ENCODE results near the gene CDKAL1.
A peak's percentile ranks its signal among the peaks of the same experiment; 100 is the strongest.

CDKAL1 gene

DNA sequence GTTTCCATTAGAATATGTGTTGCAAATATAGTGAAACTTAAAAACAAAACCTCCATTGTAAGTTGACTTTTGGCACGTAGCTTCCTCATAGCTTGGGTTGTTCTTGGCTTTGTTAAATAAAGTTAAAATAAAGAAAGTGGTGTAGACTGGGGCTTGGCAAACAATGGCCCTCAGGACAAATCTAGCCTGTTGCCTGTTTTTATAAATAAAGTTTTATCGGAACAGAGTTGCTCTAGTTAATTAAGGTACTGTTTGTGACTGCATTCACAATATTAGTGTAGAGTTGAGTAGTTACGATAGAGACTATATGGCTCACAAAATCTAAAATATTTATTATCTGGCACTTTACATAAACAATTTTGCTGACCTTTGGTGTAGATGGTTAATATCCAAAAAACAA is 168.8 kb downstream of the CDKAL1 start:
- Histone ChIP-seq H3K27me3 (no peaks in the 10 kb centered on the region), H3K4me3 (ENCODE audit: low read depth, low read length) (no peak overlapping the region), H3K9me3 (no peaks in the 10 kb centered on the region), H3K36me3 (no peaks in the 10 kb centered on the region), H3K4me1 (peaks cover 18% of the 10 kb centered on the region)
- TF ChIP-seq, protein P1, sequence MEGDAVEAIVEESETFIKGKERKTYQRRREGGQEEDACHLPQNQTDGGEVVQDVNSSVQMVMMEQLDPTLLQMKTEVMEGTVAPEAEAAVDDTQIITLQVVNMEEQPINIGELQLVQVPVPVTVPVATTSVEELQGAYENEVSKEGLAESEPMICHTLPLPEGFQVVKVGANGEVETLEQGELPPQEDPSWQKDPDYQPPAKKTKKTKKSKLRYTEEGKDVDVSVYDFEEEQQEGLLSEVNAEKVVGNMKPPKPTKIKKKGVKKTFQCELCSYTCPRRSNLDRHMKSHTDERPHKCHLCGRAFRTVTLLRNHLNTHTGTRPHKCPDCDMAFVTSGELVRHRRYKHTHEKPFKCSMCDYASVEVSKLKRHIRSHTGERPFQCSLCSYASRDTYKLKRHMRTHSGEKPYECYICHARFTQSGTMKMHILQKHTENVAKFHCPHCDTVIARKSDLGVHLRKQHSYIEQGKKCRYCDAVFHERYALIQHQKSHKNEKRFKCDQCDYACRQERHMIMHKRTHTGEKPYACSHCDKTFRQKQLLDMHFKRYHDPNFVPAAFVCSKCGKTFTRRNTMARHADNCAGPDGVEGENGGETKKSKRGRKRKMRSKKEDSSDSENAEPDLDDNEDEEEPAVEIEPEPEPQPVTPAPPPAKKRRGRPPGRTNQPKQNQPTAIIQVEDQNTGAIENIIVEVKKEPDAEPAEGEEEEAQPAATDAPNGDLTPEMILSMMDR (IDR thresholded peaks at IDR 0.05; ENCODE audit: low read depth, low read length) = no peak
- no peak for DNase-seq

DNA sequence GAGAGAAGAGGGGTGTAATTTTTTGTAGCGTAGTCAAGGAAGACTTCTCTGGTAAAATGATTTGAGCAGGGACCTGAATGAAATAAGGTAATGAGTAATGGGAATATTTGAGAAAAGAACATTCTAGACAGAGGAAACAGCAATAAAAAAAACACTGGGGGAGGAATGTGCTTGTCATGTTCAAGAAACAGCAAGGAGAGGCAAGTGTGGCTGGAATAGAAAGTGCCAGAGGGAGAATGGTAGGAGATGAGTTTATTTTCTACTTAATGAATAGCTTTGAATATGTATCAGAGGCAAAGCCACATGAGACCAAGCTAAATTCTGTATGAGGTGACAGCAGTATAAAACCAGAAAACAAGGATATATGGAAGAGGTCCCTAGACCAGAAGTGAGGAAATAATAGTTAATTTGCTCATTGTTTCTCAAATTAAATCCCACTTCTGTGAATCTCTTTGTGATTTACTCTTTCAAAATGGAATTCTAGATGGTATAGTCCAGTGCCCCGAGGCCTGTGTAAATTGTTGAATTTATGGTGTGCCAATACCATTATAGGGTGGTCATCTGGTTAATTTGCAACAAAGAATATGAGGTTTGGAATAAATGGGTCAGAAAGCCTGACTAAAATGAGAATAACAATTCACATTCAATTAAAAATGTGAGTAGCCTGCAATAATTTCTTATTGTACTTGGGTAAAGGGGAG is 170.2 kb downstream of the CDKAL1 start:
- H3K4me1 ChIP-seq = peaks cover 18% of the 10 kb centered on the region
- TF ChIP-seq, protein P1 (IDR thresholded peaks at IDR 0.05; ENCODE audit: low read depth, low read length) = no peak
- DNase-seq = no peak
- H3K9me3 ChIP-seq = no peaks in the 10 kb centered on the region
- no peaks in the 10 kb centered on the region for H3K27me3 ChIP-seq
- H3K4me3 ChIP-seq (ENCODE audit: low read depth, low read length) = no peak overlapping the region
- no peaks in the 10 kb centered on the region for H3K36me3 ChIP-seq

DNA sequence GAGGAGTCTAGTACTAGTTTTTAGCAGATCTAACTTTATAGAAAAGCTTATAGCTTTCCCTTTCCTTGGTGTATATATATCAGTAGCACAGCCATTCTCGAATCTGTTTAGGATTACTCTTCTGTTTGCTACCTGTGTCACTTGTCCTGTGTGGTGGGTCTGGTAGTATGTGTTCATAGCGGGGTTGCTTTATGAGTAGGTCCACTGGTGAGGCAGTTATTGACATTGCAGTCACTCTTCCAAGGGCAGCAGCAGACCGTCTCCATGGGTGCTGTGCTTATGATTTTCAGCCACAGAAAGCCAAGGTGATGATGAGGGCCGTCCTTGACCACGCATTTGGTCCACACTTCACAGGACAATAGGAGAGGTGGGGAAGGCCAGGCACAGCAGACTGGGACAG is 171.5 kb downstream of the CDKAL1 start:
- H3K9me3 ChIP-seq = no peaks in the 10 kb centered on the region
- no peaks in the 10 kb centered on the region for H3K36me3 ChIP-seq
- TF ChIP-seq, protein P1 (IDR thresholded peaks at IDR 0.05; ENCODE audit: low read depth, low read length) = no peak
- H3K4me3 ChIP-seq (ENCODE audit: low read depth, low read length) = no peak overlapping the region
- peaks cover 18% of the 10 kb centered on the region for H3K4me1 ChIP-seq
- DNase-seq = no peak
- H3K27me3 ChIP-seq = no peaks in the 10 kb centered on the region

DNA sequence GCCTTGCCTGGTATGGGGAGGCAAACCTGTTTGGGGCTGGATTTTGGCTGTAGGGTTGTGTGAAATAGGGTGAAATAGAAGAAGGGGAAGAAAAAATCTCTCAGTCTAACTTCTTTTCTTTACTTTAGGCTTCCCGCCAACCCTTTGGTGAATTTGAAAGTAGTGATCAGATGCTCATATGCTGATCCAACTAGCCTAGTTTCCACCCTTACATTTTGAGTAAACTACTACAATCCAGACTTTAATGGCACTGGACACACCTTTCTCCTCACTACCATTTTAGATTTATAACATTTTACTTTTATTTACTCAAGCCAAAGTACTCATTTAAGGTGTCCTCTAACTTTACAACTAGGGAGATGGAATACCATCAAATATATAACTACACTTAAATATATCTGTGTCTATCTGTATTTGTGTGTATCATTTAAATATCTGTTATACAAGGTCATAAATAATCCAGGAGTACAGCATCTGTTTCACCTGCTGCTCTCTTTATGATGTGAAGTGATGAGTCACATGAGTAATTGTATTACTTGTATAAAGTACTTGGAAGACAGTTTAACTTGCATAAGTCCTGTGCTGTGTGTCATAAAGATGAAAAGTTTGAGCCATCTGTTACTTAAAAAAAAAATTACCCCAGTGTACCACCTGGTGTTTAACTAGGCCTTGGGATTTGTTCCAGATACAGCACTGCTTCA is 172.1 kb downstream of the CDKAL1 start:
- no peak for DNase-seq
- H3K27me3 ChIP-seq = no peaks in the 10 kb centered on the region
- H3K4me3 ChIP-seq (ENCODE audit: low read depth, low read length) = no peak overlapping the region
- H3K4me1 ChIP-seq = peaks cover 18% of the 10 kb centered on the region
- no peaks in the 10 kb centered on the region for H3K9me3 ChIP-seq
- TF ChIP-seq, protein P1 (IDR thresholded peaks at IDR 0.05; ENCODE audit: low read depth, low read length) = no peak
- H3K36me3 ChIP-seq = no peaks in the 10 kb centered on the region

DNA sequence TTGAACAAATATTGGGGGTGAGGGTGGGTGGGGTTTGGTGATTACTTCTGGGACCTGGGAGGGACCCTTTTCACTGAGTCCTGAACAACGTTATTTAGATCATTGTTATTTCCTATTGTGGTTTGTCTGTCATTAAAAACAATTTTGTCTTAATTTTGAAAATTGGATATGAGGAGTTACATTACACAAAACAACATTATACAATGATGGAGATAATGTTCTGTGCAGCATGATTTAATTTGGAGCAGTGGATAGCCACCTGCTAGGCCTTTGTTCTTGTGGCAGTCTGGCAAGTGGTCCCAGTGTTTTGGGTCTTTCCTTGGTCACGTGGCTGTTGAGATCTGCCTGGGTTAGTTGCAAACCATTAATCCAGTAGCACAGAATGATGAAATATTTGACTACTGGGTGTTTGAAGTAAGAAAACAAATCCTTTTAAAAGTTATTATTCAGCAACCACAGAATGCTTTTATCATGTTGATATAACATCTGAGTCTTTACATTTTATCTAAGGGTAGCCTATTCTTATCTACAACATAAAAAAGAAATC is 172.8 kb downstream of the CDKAL1 start:
- Histone ChIP-seq H3K4me3 (ENCODE audit: low read depth, low read length) (no peak overlapping the region), H3K27me3 (no peaks in the 10 kb centered on the region), H3K36me3 (no peaks in the 10 kb centered on the region), H3K9me3 (no peaks in the 10 kb centered on the region), H3K4me1 (peaks cover 18% of the 10 kb centered on the region)
- TF ChIP-seq, protein P1 (IDR thresholded peaks at IDR 0.05; ENCODE audit: low read depth, low read length) = no peak
- peak; percentile 53 for DNase-seq

DNA sequence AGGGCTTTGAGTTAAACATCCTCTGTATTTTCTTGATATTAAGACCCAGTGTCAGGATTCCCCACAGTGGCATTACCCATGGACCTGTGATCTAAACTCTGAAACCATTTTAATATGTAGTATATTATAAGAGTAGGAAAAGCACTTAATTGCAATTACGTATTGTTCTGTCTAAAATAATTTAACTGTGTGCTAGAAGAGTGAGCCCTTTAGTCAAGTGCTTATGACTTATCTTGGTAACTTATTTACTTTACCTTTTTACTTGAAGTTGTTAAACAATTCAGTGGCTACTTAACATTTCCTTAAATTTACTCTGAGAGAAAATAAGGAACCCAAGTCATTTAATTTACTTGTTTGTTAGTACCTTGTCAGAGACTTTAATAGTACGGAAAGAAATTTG is 173.6 kb downstream of the CDKAL1 start:
- H3K4me1 ChIP-seq = peaks cover 18% of the 10 kb centered on the region
- H3K4me3 ChIP-seq (ENCODE audit: low read depth, low read length) = no peak overlapping the region
- DNase-seq = no peak
- TF ChIP-seq, protein P1 (IDR thresholded peaks at IDR 0.05; ENCODE audit: low read depth, low read length) = no peak
- H3K36me3 ChIP-seq = no peaks in the 10 kb centered on the region
- H3K27me3 ChIP-seq = no peaks in the 10 kb centered on the region
- no peaks in the 10 kb centered on the region for H3K9me3 ChIP-seq

All from BE2C (cell line).